Spleen (tissue), 11 donors: ENCODE data around the gene PSMA6. TPM values are rescaled to one million over a fixed set of nuclear protein-coding genes. Genes with fewer than 3 reads are reported as not detected.

Source experiments
- DNase-seq: peaks from one replicate; pipeline ENCODE4 v3.0.0-alpha.2; 2020
- H3K27ac ChIP-seq, 8 donors: fragments of 200-600 bp; sonication (generic) in 7 of 8; 1 replicate in 4 of 8; 2 replicates in 4 of 8; pipeline versions ENCODE4 v1.5.0 to v1.8.0; 2016 to 2021; ENCODE audit warnings: inconsistent platforms in 4 of 8, mild to moderate bottlenecking in 4 of 8, moderate library complexity in 1 of 8
- H3K27me3 ChIP-seq, 7 donors: fragments of 200-600 bp; sonication (generic) in 6 of 7; replicated peaks in 1 of 7; 1 replicate in 4 of 7; 2 replicates in 3 of 7; pipeline versions ENCODE4 v1.5.0 to v1.8.0; 2016 to 2021; ENCODE audit warnings: inconsistent platforms in 3 of 7, mild to moderate bottlenecking in 1 of 7
- H3K36me3 ChIP-seq, 6 donors: fragments of 200-600 bp; sonication (generic) in 5 of 6; 1 replicate in 4 of 6; 2 replicates in 2 of 6; pipeline versions ENCODE4 v1.5.0 to v1.8.0; 2016 to 2021; ENCODE audit warnings: inconsistent platforms in 2 of 6
- H3K4me1 ChIP-seq, 6 donors: fragments of 200-600 bp; sonication (generic) in 5 of 6; 1 replicate in 3 of 6; 2 replicates in 3 of 6; pipeline versions ENCODE4 v1.5.0 to v1.8.0; 2016 to 2021; ENCODE audit warnings: inconsistent platforms in 3 of 6
- H3K4me3 ChIP-seq, 8 donors: fragments of 200-600 bp; sonication (generic) in 7 of 8; 1 replicate in 4 of 8; 2 replicates in 4 of 8; pipeline versions ENCODE4 v1.5.0 to v1.8.0; 2016 to 2021; ENCODE audit warnings: inconsistent platforms in 4 of 8, mild to moderate bottlenecking in 4 of 8, moderate library complexity in 2 of 8
- H3K9me3 ChIP-seq, 8 donors: fragments of 200-600 bp; sonication (generic) in 7 of 8; 1 replicate in 4 of 8; 2 replicates in 4 of 8; pipeline versions ENCODE4 v1.5.0 to v1.8.0; 2016 to 2021; ENCODE audit warnings: inconsistent platforms in 4 of 8
- POLR2A ChIP-seq, 3 donors: fragments of 450-650 bp; IDR thresholded peaks; one replicate each; pipeline ENCODE4 v1.5.1; 2017; ENCODE audit warnings: antibody characterized with exemption in 3 of 3, mild to moderate bottlenecking in 1 of 3
- POLR2AphosphoS5 ChIP-seq, 3 donors: sonication (generic); formaldehyde crosslinking; IDR thresholded peaks; one replicate each; pipeline ENCODE4 v1.5.1; 2017; ENCODE audit warnings: antibody characterized with exemption in 3 of 3
- WGBS, 5 donors: extraction: QIAGEN DNeasy Blood & Tissue Kit in 3 of 5; methylation state at CpG; one replicate each; pipeline versions ENCODE4 v1.1.5 to v1.1.7; 2013 to 2018; 5-methylcytosine and 5-hydroxymethylcytosine counted together
- intact Hi-C: fragments of 100-400 bp; cut with DNase I; formaldehyde crosslinking; loops from one replicate; pipeline ENCODE4 v1.15.0; 2023; ENCODE audit warnings: low total_unique reads
- polyA plus RNA-seq, 3 donors: library from polyadenylated mRNA; stranded (reverse); fragments of 200-250 nt; gene quantifications; one replicate each; pipeline ENCODE4 v1.2.1, GENCODE V29; 2013
- total RNA-seq, 7 donors: library from RNA; depleted of rRNA in 3 of 7; stranded (reverse); fragments of >200 nt in 3 of 7; fragmentation: NEBNext Ultra II Directional in 4 of 7; extraction: Animal tissue kit (Norgen Biotek cat#: 25700) in 4 of 7; gene quantifications; one replicate each; pipeline versions ENCODE4 v1.1.0 to v1.2.1, GENCODE V29; 2016 to 2021
- TF ChIP-seq, protein P1 (sequence below), 11 experiments: fragments of 200-600 bp in 7 of 11; fragments of 450-650 bp in 4 of 11; sonication (generic) in 4 of 11; IDR thresholded peaks in 8 of 11; conservative IDR thresholded peaks in 3 of 11; 1 replicate in 7 of 11; 2 replicates in 4 of 11; pipeline versions ENCODE4 v1.4.0 to v1.8.0; 2016 to 2021; ENCODE audit warnings: antibody characterized with exemption in 11 of 11, inconsistent platforms in 4 of 11, mild to moderate bottlenecking in 1 of 11
- donor health status: healthy with polysubstance abuse.
- donor health status: DM: no; HTN: no; CAD: no; lungs with moderate emphysema.
- donor health status: DM: no; HTN: no; CAD: no.
- donor health status: Bipolar disorder and iron deficiency.
- donor health status: healthy.
- donor health status: DM: no; HTN: no; CAD: no.
- donor health status: DM: yes; HTN: yes; CAD: no.

The PSMA6 gene
- total and polyA plus RNA-seq, 10 donors: 108 to 185 (median 131) TPM

DNA sequence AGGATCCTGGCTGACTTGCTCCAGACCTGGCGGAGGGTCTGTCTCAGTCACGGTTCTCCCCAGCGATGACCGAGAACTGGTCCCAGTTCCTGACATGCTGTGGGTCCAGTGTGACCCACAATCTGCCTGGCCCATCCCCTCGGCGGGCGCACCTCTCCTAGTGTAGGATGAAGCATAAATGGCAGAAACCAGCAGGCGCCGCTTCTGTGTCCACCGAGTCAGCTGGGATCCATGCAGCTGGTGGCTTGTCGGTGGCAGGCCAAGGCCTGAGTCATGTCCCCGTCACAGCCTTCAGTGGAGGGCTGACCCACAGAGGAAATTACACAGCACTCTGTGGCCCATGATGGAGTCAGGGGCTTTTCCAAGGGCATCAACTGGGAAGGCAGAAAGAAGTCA is 73.9 kb downstream of the PSMA6 start:
- Histone ChIP-seq H3K27ac (peak overlapping the region; percentile 22 to 89 (median 78)), H3K27me3 (no peaks in the 10 kb centered on the region), H3K9me3 (peaks cover 0 to 5% (median 2%) of the 10 kb centered on the region in 8 donors), H3K36me3 (no peaks in the 10 kb centered on the region), H3K4me3 (no peak overlapping the region), H3K4me1 (peaks cover 9 to 91% (median 54%) of the 10 kb centered on the region in 6 donors)
- intact Hi-C loops: no loop called here
- peak; percentile 80 for DNase-seq
- TF ChIP-seq, protein P1, sequence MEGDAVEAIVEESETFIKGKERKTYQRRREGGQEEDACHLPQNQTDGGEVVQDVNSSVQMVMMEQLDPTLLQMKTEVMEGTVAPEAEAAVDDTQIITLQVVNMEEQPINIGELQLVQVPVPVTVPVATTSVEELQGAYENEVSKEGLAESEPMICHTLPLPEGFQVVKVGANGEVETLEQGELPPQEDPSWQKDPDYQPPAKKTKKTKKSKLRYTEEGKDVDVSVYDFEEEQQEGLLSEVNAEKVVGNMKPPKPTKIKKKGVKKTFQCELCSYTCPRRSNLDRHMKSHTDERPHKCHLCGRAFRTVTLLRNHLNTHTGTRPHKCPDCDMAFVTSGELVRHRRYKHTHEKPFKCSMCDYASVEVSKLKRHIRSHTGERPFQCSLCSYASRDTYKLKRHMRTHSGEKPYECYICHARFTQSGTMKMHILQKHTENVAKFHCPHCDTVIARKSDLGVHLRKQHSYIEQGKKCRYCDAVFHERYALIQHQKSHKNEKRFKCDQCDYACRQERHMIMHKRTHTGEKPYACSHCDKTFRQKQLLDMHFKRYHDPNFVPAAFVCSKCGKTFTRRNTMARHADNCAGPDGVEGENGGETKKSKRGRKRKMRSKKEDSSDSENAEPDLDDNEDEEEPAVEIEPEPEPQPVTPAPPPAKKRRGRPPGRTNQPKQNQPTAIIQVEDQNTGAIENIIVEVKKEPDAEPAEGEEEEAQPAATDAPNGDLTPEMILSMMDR (IDR thresholded peaks at IDR 0.05 in 8 of 11, conservative IDR thresholded peaks at IDR 0.05 in 3 of 11): no peak
- TF ChIP-seq POLR2A (IDR thresholded peaks at IDR 0.05) (no peak), POLR2AphosphoS5 (IDR thresholded peaks at IDR 0.05) (peak; percentile 25 to 67 (median 66))
- WGBS, 5 donors: 62 to 100% (median 73%) methylated on average over 4 to 12 of the region's 12 CpGs; no CpG with 5 or more reads in 1 of the 5 donors

DNA sequence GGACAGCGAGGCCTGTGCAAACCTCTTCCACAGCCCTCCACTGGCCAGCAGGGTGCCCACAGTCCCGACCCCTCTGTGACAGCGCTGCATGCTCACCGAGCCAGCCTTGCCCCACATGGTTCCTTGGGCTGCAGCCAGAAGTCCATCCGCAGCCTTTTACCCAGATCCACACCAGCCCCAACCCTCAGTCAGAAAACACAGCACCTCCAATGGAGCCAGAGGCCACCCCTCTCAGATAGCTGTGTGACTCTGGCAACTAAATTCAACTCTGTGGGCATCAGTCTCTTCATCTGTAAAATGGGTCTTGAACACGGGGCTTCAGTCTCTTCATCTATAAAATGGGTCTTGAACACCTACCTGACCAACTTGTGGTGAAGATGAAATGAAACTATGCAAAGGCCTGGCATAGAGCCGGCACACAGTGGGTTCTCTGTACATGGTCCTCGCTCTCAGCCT is 74.4 kb downstream of the PSMA6 start:
- 76 to 92% (median 87%) methylated on average over 4 to 8 of the region's 8 CpGs for WGBS, 5 donors
- no peaks in the 10 kb centered on the region for H3K36me3 ChIP-seq
- intact Hi-C loops: no loop called here
- no peak overlapping the region for H3K4me3 ChIP-seq
- TF ChIP-seq POLR2A (IDR thresholded peaks at IDR 0.05) (no peak), POLR2AphosphoS5 (IDR thresholded peaks at IDR 0.05) (no peak)
- TF ChIP-seq, protein P1 (IDR thresholded peaks at IDR 0.05 in 8 of 11, conservative IDR thresholded peaks at IDR 0.05 in 3 of 11): no peak
- H3K27me3 ChIP-seq: no peaks in the 10 kb centered on the region
- H3K27ac ChIP-seq: peak overlapping the region in 7 of 8 donors; percentile 69 to 89 (median 79)
- no peak for DNase-seq
- H3K9me3 ChIP-seq: peaks cover 0 to 10% (median 5%) of the 10 kb centered on the region in 8 donors
- H3K4me1 ChIP-seq: peaks cover 9 to 91% (median 54%) of the 10 kb centered on the region in 6 donors

DNA sequence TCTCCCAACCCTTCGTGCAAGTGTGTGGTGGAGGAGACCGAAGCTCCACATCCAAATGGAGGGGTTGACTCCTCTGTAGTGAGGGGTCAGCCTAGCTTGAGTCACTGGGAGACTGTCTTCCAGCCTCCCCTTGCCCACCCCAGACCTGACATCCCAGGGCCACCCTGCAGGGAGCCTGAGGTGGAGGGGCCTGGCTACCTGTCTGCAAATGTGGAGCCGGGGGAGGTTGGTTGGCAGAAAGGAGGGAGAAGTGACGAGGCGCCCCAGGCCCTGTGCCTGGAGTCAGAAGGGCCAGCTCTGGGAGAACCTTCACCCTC is 74.8 kb downstream of the PSMA6 start:
- no peak for DNase-seq
- Histone ChIP-seq H3K4me3 (no peak overlapping the region), H3K36me3 (no peaks in the 10 kb centered on the region), H3K27ac (peak overlapping the region in 6 of 8 donors; percentile 69 to 89 (median 80)), H3K27me3 (no peaks in the 10 kb centered on the region), H3K4me1 (peaks cover 9 to 86% (median 54%) of the 10 kb centered on the region in 6 donors), H3K9me3 (peaks cover 0 to 11% (median 5%) of the 10 kb centered on the region in 8 donors)
- 68 to 94% (median 79%) methylated on average over 3 to 5 of the region's 5 CpGs for WGBS, 5 donors
- TF ChIP-seq POLR2A (IDR thresholded peaks at IDR 0.05) (no peak), POLR2AphosphoS5 (IDR thresholded peaks at IDR 0.05) (no peak)
- TF ChIP-seq, protein P1 (IDR thresholded peaks at IDR 0.05 in 8 of 11, conservative IDR thresholded peaks at IDR 0.05 in 3 of 11): no peak
- intact Hi-C loops: no loop called here

Other genes with a start within 250 kb of the PSMA6 start
- gene FAM177A1, start 246.1 kb upstream of the PSMA6 start, total RNA-seq: 10 to 100 TPM; 25.2 to 47.0 (median 28.3) TPM
- gene FAM177A1, start 246.1 kb upstream of the PSMA6 start, polyA plus RNA-seq: 10 to 100 TPM; 17.5 to 24.2 (median 21.3) TPM
- gene PPP2R3C, start 170.4 kb upstream of the PSMA6 start, total RNA-seq: 10 to 100 TPM; 32.3 to 45.7 (median 37.2) TPM
- gene PPP2R3C, start 170.4 kb upstream of the PSMA6 start, polyA plus RNA-seq: 10 to 100 TPM; 30.4 to 46.2 (median 36.5) TPM
- gene PRORP, start 169.8 kb upstream of the PSMA6 start, total RNA-seq: 10 to 100 TPM; 15.3 to 45.6 (median 28.5) TPM
- gene PRORP, start 169.8 kb upstream of the PSMA6 start, polyA plus RNA-seq: 10 to 100 TPM; 11.5 to 17.0 (median 15.9) TPM
- 100 to 1,000 TPM; 250 to 482 (median 319) TPM for gene NFKBIA, start 112.4 kb downstream of the PSMA6 start, total RNA-seq
- 100 to 1,000 TPM; 107 to 225 (median 149) TPM for gene NFKBIA, start 112.4 kb downstream of the PSMA6 start, polyA plus RNA-seq
- under 1 TPM in 2 of 7 donors, not detected in 5; 0.19 to 0.52 TPM for gene INSM2, start 241.8 kb downstream of the PSMA6 start, total RNA-seq
- under 1 TPM in 2 of 3 donors, not detected in 1; 0.03 to 0.05 TPM for gene INSM2, start 241.8 kb downstream of the PSMA6 start, polyA plus RNA-seq